Measurements from ENCODE around the gene CACNA2D1. TPM values are rescaled to one million over a fixed set of nuclear protein-coding genes. Genes with fewer than 3 reads are reported as not detected.

CACNA2D1 gene
- total RNA-seq, 1 experiment from 2014 or later: 9.8 TPM

DNA sequence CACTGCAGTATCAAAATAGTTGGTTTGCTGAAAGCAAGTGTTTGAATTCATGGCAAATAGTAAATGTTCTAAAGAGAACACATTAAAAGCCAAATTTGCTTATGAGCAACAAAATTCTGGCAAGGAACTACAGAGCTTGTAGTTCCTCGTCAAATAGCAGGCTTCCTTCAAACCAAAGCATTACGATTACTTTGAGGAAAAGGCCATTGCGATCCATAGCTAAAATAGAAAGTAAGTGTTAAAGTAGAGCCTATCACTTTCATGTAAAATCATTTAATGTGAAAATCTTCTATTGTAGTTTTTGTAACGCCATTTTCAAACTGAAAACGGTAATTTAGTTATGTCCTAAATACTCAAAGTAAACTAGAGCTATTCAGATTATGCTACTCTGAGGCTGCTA, 20.1 kb downstream of the CACNA2D1 start:
- H3K4me3 ChIP-seq (ENCODE audit: low read depth in 2 of 2, low read length in 2 of 2): no peak overlapping the region
- DNase-seq (ENCODE audit: low read depth, low spot score): no peak
- in situ Hi-C loops (cut with HindIII; ENCODE audit: low pct_unique_long_range_greater_than_20kb, low sequenced_read_pairs): no loop called here
- no peak for ATAC-seq
- H3K27ac ChIP-seq (ENCODE audit: low read length): no peak overlapping the region
- no peaks in the 10 kb centered on the region for H3K4me1 ChIP-seq (ENCODE audit: control insufficient read depth, insufficient read depth, low read length)
- no peaks in the 10 kb centered on the region for H3K9me3 ChIP-seq (ENCODE audit: control insufficient read depth, insufficient read depth, low read depth, low read length)
- TF ChIP-seq CTCF (IDR thresholded peaks at IDR 0.05) (no peak), SIN3A (IDR thresholded peaks at IDR 0.05; ENCODE audit: borderline replicate concordance, insufficient read depth, low read depth, low read length) (no peak), POLR2AphosphoS5 (IDR thresholded peaks at IDR 0.05; ENCODE audit: low read depth, low read length) (no peak), TCF7L2 (IDR thresholded peaks at IDR 0.05; ENCODE audit: low read depth, low read length) (no peak)
- TF ChIP-seq, protein P1, sequence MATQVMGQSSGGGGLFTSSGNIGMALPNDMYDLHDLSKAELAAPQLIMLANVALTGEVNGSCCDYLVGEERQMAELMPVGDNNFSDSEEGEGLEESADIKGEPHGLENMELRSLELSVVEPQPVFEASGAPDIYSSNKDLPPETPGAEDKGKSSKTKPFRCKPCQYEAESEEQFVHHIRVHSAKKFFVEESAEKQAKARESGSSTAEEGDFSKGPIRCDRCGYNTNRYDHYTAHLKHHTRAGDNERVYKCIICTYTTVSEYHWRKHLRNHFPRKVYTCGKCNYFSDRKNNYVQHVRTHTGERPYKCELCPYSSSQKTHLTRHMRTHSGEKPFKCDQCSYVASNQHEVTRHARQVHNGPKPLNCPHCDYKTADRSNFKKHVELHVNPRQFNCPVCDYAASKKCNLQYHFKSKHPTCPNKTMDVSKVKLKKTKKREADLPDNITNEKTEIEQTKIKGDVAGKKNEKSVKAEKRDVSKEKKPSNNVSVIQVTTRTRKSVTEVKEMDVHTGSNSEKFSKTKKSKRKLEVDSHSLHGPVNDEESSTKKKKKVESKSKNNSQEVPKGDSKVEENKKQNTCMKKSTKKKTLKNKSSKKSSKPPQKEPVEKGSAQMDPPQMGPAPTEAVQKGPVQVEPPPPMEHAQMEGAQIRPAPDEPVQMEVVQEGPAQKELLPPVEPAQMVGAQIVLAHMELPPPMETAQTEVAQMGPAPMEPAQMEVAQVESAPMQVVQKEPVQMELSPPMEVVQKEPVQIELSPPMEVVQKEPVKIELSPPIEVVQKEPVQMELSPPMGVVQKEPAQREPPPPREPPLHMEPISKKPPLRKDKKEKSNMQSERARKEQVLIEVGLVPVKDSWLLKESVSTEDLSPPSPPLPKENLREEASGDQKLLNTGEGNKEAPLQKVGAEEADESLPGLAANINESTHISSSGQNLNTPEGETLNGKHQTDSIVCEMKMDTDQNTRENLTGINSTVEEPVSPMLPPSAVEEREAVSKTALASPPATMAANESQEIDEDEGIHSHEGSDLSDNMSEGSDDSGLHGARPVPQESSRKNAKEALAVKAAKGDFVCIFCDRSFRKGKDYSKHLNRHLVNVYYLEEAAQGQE (IDR thresholded peaks at IDR 0.05; ENCODE audit: insufficient read depth in 1 of 2, low read depth in 2 of 2, low read length in 1 of 2): no peak
- CTCF ChIA-PET: no interaction called here
- no peaks in the 10 kb centered on the region for H3K36me3 ChIP-seq (ENCODE audit: control insufficient read depth, insufficient read depth, low read length)
- H3K27me3 ChIP-seq (ENCODE audit: control insufficient read depth, insufficient read depth, low read length): no peaks in the 10 kb centered on the region
- POLR2A ChIA-PET: no interaction called here
- no TSS peak for BruUV-seq (replicated peaks)
- intact Hi-C loops (cut with micrococcal nuclease; ENCODE audit: unreplicated experiment): no loop called here

DNA sequence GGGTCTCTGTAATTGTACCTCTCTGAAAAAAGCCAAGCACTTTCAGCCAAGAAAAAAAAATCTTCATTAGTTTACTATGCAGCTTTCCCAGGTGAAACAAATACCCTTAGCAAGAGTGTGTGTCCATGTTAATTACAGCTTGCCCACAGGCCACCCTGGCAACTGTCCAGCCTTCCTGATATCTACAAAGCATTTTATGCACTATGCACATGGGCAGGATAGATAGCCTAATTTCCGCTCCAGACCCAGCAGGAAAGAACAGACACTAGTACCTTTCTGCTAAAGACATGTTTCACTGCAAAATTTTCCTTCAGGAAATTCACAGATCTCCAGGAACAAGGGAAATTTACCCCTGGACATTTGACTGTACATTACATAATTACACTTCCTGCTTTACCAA, 24.4 kb downstream of the CACNA2D1 start:
- no peak overlapping the region for H3K4me3 ChIP-seq (ENCODE audit: low read depth in 2 of 2, low read length in 2 of 2)
- H3K4me1 ChIP-seq (ENCODE audit: control insufficient read depth, insufficient read depth, low read length): no peaks in the 10 kb centered on the region
- H3K27me3 ChIP-seq (ENCODE audit: control insufficient read depth, insufficient read depth, low read length): no peaks in the 10 kb centered on the region
- TF ChIP-seq TCF7L2 (IDR thresholded peaks at IDR 0.05; ENCODE audit: low read depth, low read length) (no peak), POLR2AphosphoS5 (IDR thresholded peaks at IDR 0.05; ENCODE audit: low read depth, low read length) (no peak), SIN3A (IDR thresholded peaks at IDR 0.05; ENCODE audit: borderline replicate concordance, insufficient read depth, low read depth, low read length) (no peak), CTCF (IDR thresholded peaks at IDR 0.05) (no peak)
- TF ChIP-seq, protein P1 (IDR thresholded peaks at IDR 0.05; ENCODE audit: insufficient read depth in 1 of 2, low read depth in 2 of 2, low read length in 1 of 2): no peak
- H3K9me3 ChIP-seq (ENCODE audit: control insufficient read depth, insufficient read depth, low read depth, low read length): no peaks in the 10 kb centered on the region
- H3K27ac ChIP-seq (ENCODE audit: low read length): no peak overlapping the region
- in situ Hi-C loops (cut with HindIII; ENCODE audit: low pct_unique_long_range_greater_than_20kb, low sequenced_read_pairs): no loop called here
- POLR2A ChIA-PET: no interaction called here
- no peak for ATAC-seq
- CTCF ChIA-PET: no interaction called here
- no TSS peak for BruUV-seq (replicated peaks)
- intact Hi-C loops (cut with micrococcal nuclease; ENCODE audit: unreplicated experiment): no loop called here
- no peak for DNase-seq (ENCODE audit: low read depth, low spot score)
- no peaks in the 10 kb centered on the region for H3K36me3 ChIP-seq (ENCODE audit: control insufficient read depth, insufficient read depth, low read length)
